HG03565 (cell line): ENCODE results near the gene SSTR1.
"Not testable (repeated sequence)": the region's sequence is repeated elsewhere in the genome, so short reads cannot be mapped to it uniquely, and the experiment has no call there.

Source experiments
- ATAC-seq: cut with Tn5 transposase; IDR thresholded peaks from one replicate; pipeline ENCODE4 v1.9.1; 2021; ENCODE audit warnings: mild to moderate bottlenecking, moderate library complexity; ENCODE audit not compliant: unreplicated experiment

SSTR1 gene

DNA sequence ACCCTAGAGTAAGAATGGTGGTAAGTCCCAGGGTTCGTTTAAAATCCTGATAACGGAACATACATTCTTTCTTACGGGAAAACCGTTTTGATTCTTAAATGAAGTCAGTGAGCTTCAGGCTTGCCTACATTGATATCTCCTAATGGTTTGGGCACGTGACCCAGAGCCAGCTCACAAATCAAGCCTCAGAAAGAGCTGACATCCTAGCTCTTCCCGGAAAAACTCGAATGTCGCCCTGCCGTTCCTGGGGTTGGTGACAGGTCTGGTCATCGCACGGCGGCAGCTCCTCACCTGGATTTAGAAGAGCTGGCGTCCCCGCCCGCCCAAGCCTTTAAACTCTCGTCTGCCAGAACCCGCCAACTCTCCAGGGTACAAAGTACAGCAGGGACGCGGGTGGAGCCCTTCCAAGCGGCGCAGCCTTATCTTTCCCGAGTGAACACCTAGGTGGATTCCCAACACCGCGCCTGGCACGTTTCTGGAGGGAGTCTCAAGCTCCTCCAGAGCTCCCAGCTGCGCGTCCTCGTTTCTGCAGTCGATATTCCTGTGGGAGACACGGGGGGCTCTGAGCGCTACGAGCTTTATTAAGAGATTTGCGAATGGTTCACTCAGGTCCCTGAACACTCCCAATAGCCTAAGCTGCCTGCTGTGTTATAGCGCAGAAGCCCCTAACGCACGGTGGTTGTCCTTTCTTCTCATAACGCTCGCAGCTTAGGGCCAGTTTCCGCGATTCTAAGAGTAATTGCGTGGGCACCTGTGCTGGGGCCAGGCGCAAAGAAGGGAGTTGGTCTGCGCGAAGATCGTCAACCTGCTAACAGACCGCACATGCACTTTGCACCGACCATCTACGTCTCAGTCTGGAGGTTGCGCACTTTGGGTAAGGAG, at the start of gene SSTR1:
TSS of gene SSTR1 (plus strand) at position 169 of the 882 bp plus-strand sequence. CDS start 1,486 bp downstream, outside the sequence.
- no peak for ATAC-seq

GRCh38 chr14:38158468-38158867, 49.2 kb upstream of the SSTR1 start:
- no peak for ATAC-seq

GRCh38 chr14:38168416-38168815, 39.3 kb upstream of the SSTR1 start:
- ATAC-seq: no peak

DNA sequence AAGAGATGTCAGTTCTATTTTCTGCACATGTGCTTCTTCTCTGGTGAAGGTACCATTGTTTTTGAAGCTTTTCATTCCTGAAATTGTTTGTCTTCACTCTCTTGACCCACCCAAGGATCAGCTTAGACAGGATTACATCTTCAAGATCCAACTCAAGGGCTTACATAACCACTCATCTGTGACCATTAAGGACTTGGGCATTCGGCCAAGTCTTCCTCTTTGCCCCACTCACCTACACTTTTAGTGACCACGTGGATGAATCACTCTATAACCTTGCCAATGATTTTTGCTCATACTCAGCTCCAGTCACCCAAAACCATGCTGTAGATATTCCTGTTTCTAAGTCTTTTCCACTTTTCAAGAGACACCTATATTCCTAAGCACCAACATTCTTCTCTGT, 36.5 kb upstream of the SSTR1 start:
- no peak for ATAC-seq

- no peak for ATAC-seq
Measured at GRCh38 chr14:38174711-38175110, 33.0 kb upstream of the SSTR1 start.

GRCh38 chr14:38175658-38176057, 32.0 kb upstream of the SSTR1 start:
- no peak for ATAC-seq

GRCh38 chr14:38176379-38176778, 31.3 kb upstream of the SSTR1 start:
- ATAC-seq: no peak

GRCh38 chr14:38184132-38184531, 23.6 kb upstream of the SSTR1 start:
- ATAC-seq: no peak

GRCh38 chr14:38185671-38186070, 22.0 kb upstream of the SSTR1 start:
- no peak for ATAC-seq

DNA sequence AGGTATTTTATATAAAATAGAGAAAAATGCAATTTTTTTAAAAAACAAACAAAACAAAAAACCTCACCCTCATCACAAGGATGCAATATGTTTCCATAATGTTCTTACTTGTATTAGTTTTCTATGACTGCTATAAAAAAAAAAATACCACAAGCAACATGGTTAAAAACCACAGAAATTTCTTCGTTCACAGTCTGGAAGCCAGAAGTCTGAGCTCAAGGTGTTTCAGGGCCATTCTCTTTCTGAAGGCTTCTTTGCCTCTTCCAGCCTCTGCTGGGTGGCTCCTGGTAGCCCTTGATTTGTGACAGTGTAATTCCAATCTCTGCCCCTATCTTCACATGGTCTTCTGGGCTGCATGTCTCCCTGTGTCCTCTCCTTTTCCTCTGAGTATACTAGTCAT, 21.5 kb upstream of the SSTR1 start:
- no peak for ATAC-seq

DNA sequence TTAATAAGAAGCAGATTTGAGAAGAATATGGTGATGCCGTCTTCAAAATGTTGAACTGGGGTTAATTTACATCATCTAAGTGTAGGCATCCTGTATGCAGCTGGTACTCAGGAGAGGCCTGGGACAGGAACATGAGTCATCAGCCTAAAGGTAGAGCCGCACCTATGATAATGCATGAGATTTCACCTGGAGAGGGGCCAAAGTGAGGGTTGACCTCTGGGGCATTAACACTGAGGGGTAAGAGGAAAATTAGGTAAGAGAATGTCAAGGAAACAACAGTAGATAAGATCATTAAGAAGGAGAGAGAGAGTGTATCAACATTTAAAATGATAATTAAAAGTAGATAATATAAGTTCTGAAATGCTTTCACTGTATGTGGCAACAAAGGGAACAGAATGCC, 20.2 kb upstream of the SSTR1 start:
- no peak for ATAC-seq

GRCh38 chr14:38189930-38190726, 17.6 kb upstream of the SSTR1 start:
- no peak for ATAC-seq

DNA sequence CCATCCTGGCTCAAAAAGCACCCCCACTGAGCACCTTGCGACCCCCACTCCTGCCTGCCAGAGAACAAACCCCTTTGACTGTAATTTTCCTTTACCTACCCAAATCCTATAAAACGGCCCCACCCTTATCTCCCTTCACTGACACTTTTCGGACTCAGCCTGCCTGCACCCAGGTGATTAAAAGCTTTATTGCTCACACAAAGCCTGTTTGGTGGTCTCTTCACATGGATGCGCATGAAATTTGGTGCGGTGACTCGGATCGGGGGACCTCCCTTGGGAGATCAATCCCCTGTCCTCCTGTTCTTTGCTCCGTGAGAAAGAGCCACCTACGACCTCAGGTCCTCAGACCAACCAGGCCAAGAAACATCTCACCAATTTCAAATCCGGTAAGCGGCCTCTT, 16.9 kb upstream of the SSTR1 start:
- ATAC-seq: not testable (repeated sequence)

GRCh38 chr14:38191491-38191890, 16.2 kb upstream of the SSTR1 start:
- ATAC-seq: not testable (repeated sequence)

DNA sequence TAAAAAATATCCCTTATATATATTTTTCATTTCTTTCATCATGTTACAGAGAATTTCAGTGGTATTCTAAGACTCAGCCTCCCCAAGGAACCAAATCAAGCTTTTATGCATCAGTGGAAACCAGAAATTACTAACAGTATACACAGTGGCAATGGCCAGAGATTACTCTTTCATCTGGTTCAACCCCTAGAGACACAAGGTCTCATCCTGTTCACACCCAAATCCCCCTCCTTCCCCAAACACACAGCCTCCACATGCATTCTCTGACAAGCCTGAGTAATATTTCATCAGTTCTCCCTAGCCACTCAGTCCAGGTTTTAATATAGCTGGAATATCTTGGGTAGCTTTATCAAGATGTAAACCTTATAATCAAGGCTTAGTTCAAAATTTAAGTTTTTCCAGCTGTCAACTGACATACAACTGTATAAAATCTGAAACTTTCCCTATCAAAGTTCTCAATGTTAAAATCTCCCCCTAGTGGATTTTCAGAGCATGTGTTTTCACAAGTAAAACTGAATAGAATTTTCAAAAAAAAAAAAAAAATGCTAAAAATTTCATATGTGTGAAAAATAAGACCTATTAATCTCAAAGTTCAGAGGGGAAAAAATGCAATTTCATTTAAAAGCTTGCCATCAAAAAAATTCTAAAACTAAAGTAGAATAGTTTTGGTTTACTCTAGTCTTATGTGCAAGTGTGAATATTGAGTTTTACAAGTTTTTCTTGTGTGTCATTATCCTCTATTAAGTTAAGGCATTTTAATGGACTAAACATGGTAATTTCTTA, 10.5 kb upstream of the SSTR1 start:
- ATAC-seq: no peak

GRCh38 chr14:38197784-38198335, 9.8 kb upstream of the SSTR1 start:
- no peak for ATAC-seq

- ATAC-seq: no peak
Measured at GRCh38 chr14:38198425-38198824, 9.3 kb upstream of the SSTR1 start.

- no peak for ATAC-seq
Measured at GRCh38 chr14:38199076-38199475, 8.6 kb upstream of the SSTR1 start.

- ATAC-seq: no peak
Measured at GRCh38 chr14:38199739-38200138, 8.0 kb upstream of the SSTR1 start.

DNA sequence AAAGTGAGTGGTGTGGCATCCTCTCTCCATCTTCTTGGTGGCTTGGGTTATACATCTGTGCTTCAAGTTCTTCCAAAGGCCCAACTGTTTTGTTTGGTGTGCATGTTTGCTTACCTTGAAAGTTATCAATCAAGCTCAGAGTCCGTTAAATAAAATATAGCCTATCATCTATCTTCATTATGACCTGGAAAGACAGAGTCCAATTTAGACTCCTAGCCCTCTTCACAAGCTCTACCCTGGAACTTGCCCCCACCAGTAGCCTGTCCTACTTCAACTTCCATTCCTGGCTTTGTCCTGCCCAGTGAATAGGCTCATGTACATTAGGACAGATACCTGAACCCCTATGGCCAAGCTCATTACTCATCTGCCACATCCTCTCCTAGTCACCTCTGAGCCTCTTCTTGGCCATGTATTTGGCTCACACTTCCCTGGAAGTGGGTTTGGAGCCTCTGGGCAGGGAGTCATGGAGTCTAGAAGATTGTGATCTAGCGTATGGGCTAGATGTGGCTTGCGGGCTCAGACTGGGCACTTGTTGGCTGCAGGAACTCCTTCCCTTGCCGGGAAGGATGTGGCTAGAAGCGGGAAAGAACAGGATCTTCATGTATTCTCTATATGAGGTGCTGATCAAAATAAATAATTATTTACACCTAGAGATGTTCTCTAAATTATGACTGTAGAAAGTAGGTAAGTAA, 6.4 kb upstream of the SSTR1 start:
- ATAC-seq: no peak
